ENCODE measurements around the gene HGFAC. TPM values are rescaled to one million over a fixed set of nuclear protein-coding genes. Genes with fewer than 3 reads are reported as not detected.
"Not testable (repeated sequence)": the region's sequence is repeated elsewhere in the genome, so short reads cannot be mapped to it uniquely, and the experiment has no call there.

Gene HGFAC
- polyA plus RNA-seq, 3 donors from 2014 or later = not detected

DNA sequence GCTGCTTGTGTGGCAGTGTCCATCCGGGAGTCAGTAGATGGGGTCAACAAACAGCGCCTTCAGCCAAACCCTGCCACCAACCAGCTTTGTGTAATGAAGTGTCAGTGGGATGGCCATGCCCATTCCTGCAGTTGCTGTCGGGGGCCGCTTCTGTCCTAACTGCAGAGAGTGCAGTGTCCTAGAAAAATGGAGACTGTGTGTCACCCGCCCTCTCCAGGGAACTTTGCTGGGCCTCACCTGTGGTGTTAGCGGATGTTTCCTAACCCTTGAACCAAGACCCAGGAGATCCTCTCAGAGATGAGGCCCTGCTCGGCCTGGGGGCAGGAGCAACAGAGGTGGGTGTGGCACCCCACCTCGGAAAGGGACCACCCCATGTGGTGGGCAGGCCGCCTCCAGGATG lies 35.3 kb upstream of the HGFAC start:
- Mint-ChIP-seq H3K4me1 (peaks cover 17% of the 10 kb centered on the region in 2 donors), H3K36me3 (peaks cover 0 to 4% (median 0%) of the 10 kb centered on the region in 3 donors), H3K9me3 (no peaks in the 10 kb centered on the region), H3K27me3 (ENCODE audit: low read depth in 3 of 3) (peaks cover 0 to 4% (median 0%) of the 10 kb centered on the region in 3 donors), H3K27ac (no peak overlapping the region), H3K4me3 (no peak overlapping the region)
- no peak for DNase-seq

DNA sequence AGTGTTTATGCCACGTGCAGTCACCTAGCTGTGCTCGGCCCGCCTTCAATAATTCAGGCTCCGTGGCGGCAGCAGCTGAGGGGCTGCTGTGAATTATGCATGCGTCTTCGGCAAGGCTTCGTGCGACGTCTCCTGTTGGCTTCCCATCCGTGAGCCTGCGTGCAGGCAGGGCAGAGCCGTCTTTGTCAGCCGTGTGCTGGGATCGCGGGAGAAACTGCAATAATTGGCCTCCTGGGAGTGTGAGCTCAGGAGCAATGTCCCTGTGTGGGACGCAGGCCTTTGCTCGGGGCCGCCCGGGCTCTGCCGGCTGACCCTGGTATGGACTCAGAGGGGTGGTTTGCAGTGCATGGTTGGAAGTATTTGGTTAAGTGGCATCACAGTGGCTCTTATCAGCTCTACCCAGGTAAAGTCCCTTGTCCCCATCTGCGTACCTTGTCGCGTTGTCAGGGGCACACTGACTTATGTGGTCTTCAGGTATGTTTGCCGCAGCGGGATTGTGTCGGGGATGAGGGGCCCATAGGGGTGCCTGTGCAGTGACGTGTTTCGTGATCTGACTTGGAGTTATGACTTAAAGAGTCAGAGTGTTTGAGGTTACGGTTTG lies 34.5 kb upstream of the HGFAC start:
- Mint-ChIP-seq H3K4me1 (peaks cover 12 to 13% of the 10 kb centered on the region in 2 donors), H3K27ac (no peak overlapping the region), H3K36me3 (peaks cover 0 to 4% (median 0%) of the 10 kb centered on the region in 3 donors), H3K4me3 (no peak overlapping the region), H3K9me3 (no peaks in the 10 kb centered on the region), H3K27me3 (ENCODE audit: low read depth in 3 of 3) (peaks cover 0 to 4% (median 3%) of the 10 kb centered on the region in 3 donors)
- DNase-seq = no peak

DNA sequence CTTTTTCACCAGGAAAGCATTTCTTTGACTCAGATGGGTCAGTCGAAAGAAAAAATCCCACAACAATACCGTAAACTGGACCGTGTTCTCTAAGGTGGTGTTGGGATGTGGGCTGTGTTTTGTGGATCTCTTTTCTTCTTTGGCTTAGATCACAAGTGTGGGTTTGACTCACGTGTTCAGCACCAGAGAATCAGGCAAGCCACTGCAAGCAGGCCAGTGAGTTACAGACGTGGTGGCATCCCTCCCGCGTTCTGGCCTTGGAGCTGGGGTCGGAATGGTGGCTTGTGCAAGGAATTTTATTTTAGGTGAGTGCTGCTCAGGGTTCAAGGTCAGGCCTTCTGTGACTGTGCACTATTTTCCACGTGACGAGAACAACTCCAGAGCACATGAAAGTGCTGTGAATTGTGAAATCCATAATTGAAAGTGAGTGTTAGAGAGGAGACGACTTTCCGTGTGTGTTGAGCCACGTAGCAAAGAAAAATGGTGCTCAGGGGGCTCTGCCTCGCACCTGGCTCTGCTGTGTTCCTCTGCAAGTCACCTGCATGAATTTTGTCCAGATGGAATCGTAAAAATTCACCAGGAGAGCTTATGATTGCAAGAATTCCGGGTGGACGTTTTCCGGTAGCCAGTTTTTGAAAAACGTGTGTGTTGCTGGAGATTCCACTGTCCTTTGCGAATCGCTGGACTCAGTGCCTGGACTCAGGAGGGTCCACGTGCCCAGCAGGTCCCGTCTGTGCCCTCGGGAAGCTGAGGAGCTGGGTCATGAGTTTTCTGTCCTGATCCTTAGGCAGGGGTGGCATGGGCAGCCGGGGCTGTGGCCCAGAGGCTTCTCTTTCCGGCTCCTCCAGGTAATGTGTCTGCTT lies 33.6 kb upstream of the HGFAC start:
- H3K36me3 Mint-ChIP-seq = peaks cover 0 to 4% (median 0%) of the 10 kb centered on the region in 3 donors
- H3K4me3 Mint-ChIP-seq = no peak overlapping the region
- H3K4me1 Mint-ChIP-seq = peaks cover 3 to 4% of the 10 kb centered on the region in 2 donors
- no peaks in the 10 kb centered on the region for H3K9me3 Mint-ChIP-seq
- DNase-seq = no peak
- H3K27me3 Mint-ChIP-seq (ENCODE audit: low read depth in 3 of 3) = peaks cover 0 to 4% (median 3%) of the 10 kb centered on the region in 3 donors
- no peak overlapping the region for H3K27ac Mint-ChIP-seq

DNA sequence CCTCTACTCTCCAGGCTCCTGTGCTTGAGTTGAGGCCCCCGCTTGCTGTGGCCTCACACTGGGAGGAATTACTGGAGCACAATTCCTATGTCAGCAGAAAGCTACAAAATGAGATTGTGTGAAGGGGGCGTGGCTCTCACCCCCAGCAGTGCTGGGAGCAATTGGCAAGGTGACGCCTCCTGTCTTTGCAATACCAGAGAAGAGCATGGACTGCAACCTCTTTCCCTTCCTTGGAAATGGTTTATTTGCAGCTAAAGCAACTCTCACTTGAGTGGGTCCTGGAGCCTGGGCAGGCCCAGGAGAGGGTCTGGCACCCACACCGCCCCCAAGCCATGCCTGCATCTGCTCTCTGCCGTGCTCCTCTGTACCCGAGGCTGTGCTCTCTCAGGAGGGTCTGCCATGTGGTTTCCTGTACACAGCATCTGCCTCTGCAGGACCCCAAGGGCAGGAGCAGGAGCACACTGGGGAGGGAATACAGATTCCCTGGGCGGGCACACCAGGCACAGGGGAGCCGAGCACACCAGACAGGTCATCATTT lies 32.9 kb upstream of the HGFAC start:
- H3K4me1 Mint-ChIP-seq = no peaks in the 10 kb centered on the region
- peaks cover 0 to 4% (median 3%) of the 10 kb centered on the region in 3 donors for H3K27me3 Mint-ChIP-seq (ENCODE audit: low read depth in 3 of 3)
- H3K9me3 Mint-ChIP-seq = no peaks in the 10 kb centered on the region
- no peak for DNase-seq
- H3K36me3 Mint-ChIP-seq = peaks cover 0 to 4% (median 0%) of the 10 kb centered on the region in 3 donors
- no peak overlapping the region for H3K4me3 Mint-ChIP-seq
- H3K27ac Mint-ChIP-seq = no peak overlapping the region

DNA sequence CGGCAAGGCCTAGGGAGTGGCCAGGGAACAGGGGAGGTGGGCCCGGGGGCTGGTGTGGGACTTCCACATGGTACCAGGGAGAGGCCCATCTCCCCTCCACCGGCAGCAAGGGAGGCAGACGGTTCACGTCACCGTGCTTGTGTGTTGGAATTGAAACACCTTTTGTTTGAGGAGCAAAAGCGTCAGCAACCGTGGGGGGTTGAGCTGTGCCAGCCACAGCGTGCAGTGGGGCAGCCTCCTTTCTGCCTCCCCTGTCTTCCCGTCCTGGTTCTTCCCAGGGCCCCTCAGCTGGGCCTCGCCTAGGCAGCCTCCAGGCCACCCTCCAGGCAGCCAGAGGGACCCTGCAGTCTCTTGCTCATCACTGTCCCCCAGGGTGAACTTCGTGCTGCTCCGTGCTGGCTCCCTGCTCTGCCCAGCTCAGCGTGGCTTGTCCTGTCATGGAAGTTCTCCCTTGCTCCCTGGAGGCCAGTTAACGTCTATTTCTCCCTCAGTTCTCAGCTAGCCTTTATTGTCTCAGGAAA lies 32.1 kb upstream of the HGFAC start:
- Mint-ChIP-seq H3K9me3 (no peaks in the 10 kb centered on the region), H3K27ac (no peak overlapping the region), H3K36me3 (peaks cover 0 to 4% (median 0%) of the 10 kb centered on the region in 3 donors), H3K4me1 (no peaks in the 10 kb centered on the region), H3K27me3 (ENCODE audit: low read depth in 3 of 3) (peaks cover 0 to 4% (median 3%) of the 10 kb centered on the region in 3 donors), H3K4me3 (no peak overlapping the region)
- DNase-seq = no peak

DNA sequence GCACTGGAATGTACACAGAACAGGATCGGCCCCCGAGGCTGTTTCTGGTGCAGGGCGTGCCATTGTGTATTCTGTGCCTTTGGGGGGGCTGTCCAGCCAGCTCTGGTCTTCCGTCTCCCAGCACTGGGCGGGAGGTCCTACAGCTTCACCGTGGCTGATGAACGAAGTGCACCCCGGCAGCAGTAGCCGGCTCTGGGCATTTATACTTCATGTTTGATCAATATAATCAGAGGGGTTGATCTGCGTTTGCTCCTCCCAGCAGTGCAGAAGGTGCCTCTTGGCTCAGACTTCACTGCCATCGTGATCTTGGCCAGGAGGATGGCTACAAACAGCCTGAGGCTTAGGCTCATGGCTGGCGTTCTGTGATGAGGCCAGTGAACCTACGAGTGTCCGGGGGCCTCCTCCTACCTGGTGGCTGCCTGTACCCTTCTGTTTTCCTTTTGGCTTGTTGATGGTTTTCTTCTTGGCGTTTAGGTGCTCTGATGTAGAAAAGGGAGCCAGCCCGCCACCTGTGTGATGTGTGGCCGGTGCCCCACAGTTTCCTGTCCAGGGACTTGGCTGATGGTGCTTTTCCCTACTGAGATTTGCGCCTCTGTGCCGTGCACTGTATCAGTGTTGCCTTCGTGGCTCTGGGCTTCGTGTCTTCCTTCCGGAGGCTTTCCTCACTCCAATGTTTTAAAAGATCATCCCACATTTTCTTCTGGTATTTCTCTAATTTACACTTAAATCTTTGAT lies 31.2 kb upstream of the HGFAC start:
- no peak overlapping the region for H3K4me3 Mint-ChIP-seq
- H3K27me3 Mint-ChIP-seq (ENCODE audit: low read depth in 3 of 3) = peaks cover 0 to 3% (median under 1%) of the 10 kb centered on the region in 3 donors
- H3K9me3 Mint-ChIP-seq = no peaks in the 10 kb centered on the region
- H3K36me3 Mint-ChIP-seq = peaks cover 0 to 1% (median 0%) of the 10 kb centered on the region in 3 donors
- no peak for DNase-seq
- no peak overlapping the region for H3K27ac Mint-ChIP-seq
- no peaks in the 10 kb centered on the region for H3K4me1 Mint-ChIP-seq

DNA sequence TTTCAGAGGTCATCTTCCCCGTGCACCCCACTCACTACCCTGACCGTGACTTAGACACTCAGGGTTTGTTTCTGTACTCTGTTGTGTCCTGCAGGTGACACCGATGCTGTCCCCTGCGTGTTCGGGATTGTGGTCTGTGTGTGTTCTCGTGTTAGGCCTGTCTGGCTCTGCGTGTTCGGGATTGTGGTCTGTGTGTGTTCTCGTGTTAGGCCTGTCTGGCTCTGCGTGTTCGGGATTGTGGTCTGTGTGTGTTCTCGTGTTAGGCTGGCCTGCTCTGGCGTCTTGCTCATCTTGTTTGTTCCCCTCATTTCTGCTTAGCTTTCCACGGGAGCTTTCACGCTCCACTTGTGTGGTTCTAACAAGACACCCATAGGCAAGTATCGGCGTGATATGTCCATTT lies 30.6 kb upstream of the HGFAC start:
- not testable (repeated sequence) for H3K27ac Mint-ChIP-seq; H3K27me3 Mint-ChIP-seq (ENCODE audit: low read depth in 3 of 3); H3K9me3 Mint-ChIP-seq; H3K4me3 Mint-ChIP-seq; DNase-seq; H3K36me3 Mint-ChIP-seq; H3K4me1 Mint-ChIP-seq

DNA sequence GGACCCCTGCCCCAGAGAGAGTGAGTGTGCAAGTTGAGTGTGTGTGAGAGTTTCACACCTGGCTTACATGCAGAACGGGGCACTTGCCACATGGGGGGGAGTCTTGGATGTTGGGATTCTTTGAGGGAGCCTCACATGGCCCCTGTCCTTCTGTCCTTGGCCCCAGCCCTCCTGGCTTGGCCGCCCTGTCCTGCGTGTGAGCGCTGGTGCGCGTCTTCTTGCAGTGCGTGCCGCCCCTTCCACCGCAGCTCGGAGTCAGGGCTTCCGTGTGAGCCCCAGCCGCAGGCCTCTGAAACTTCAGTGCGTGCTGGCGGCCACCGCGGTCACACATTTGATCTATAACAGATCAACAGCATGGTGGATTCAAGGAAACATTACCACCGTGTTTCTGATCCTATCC lies 30.1 kb upstream of the HGFAC start:
- no peaks in the 10 kb centered on the region for H3K36me3 Mint-ChIP-seq
- H3K9me3 Mint-ChIP-seq = no peaks in the 10 kb centered on the region
- no peak overlapping the region for H3K4me3 Mint-ChIP-seq
- no peak for DNase-seq
- H3K4me1 Mint-ChIP-seq = no peaks in the 10 kb centered on the region
- H3K27me3 Mint-ChIP-seq (ENCODE audit: low read depth in 3 of 3) = peaks cover 0 to 3% (median 0%) of the 10 kb centered on the region in 3 donors
- no peak overlapping the region for H3K27ac Mint-ChIP-seq

DNA sequence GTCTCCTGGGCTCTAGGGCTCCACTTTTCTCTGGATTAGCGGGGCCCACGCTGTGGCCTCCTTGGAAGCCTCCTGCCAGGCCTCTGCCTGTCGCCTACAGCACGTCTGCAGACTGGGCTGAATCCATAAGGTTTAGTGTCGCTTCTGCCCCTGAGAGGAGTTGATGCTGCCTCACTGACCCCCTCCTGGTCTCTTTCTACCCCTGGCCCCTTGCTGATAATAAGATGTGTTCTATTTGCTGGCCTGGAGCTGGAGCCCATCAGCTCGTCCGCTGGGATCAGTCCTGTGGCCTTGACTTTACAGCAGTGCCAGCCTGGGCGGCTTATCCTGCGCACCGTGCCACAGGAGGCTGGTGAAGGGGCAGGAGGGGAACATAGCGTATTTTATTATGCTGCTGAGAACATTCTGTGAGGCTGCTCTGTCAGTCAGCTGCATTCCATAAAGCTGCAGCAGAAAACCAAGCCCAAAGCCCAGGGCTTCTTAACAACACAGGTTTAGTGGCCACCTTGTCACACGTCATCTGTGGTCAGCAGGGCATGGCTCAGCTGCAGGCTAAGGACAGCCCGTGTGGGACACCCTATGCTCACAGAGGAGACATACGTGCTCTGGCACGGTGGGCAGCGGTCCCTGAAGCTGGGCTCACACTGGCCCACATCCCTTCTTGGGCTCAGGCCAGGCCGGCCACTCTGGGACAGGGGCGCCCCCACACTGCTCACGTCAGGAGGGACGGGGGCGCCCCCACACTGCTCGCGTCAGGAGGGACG lies 29.3 kb upstream of the HGFAC start:
- Mint-ChIP-seq H3K27ac (no peak overlapping the region), H3K36me3 (peaks cover 0 to 5% (median 0%) of the 10 kb centered on the region in 3 donors), H3K4me1 (no peaks in the 10 kb centered on the region), H3K4me3 (no peak overlapping the region), H3K27me3 (ENCODE audit: low read depth in 3 of 3) (peaks cover 0 to 3% (median 0%) of the 10 kb centered on the region in 3 donors), H3K9me3 (no peaks in the 10 kb centered on the region)
- DNase-seq = no peak

DNA sequence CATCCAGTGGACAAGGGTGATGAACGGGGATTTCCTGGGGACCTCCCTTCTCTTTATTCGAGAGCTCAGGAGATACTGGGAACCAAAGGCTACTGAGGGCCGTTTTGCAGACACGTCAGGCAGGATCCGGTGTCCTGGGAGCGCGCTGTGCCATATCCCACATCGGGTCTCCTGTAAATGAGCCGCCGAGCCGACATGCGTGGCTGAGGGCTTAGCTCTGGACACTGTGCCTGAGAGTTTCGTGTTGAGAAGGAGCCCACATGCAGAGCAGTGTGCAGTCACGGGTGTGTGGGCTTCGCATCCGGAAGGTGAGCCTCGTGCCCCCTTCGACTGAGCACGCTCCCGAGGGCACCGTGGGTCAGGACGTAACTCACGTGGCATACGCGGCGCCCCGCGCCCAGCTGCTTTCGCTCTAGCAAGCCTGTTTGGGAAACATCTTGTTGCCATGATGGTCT lies 28.5 kb upstream of the HGFAC start:
- peaks cover 0 to 2% of the 10 kb centered on the region in 2 donors for H3K4me1 Mint-ChIP-seq
- no peak overlapping the region for H3K4me3 Mint-ChIP-seq
- no peak for DNase-seq
- H3K27ac Mint-ChIP-seq = no peak overlapping the region
- H3K9me3 Mint-ChIP-seq = no peaks in the 10 kb centered on the region
- peaks cover 0 to 3% (median under 1%) of the 10 kb centered on the region in 3 donors for H3K27me3 Mint-ChIP-seq (ENCODE audit: low read depth in 3 of 3)
- H3K36me3 Mint-ChIP-seq = peaks cover 0 to 5% (median 0%) of the 10 kb centered on the region in 3 donors

DNA sequence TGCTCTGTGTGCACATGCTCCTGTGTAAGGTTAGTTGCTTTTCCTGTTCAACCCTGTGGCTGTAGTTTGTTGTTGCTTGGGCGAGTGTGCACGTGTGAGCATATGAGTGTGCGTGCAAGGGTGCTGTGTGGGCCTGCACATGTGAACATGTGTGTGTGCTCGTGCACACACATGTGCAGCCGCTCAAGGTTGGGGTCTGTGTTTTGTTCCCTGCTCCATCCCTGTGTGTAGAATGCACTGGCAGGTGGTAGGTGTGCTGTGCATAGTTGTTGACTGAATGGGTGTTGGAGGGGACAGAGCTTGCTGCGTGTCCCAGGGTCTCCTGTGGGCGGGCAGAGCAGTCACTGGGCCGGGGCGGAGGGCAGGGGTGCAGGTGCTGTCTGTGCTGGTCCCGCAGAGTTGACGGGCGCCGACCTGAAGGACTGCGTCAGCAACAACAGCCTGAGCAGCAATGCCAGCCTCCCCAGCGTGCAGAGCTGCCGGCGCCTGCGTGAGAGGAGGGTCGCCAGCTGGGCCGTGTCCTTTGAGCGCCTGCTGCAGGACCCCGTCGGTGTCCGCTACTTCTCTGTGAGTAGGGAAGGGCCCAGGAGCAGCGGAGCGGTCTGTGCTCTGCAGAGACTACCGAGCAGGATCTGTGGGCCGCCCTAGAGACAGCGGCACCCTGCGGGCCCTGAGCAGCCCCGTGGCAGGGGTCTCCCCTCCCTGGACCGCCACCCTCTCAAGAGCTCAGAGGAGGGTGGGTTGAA lies 27.9 kb upstream of the HGFAC start:
- H3K27ac Mint-ChIP-seq = no peak overlapping the region
- peaks cover 0 to 5% (median 0%) of the 10 kb centered on the region in 3 donors for H3K36me3 Mint-ChIP-seq
- no peaks in the 10 kb centered on the region for H3K9me3 Mint-ChIP-seq
- H3K4me3 Mint-ChIP-seq = no peak overlapping the region
- peaks cover 0 to 3% (median 2%) of the 10 kb centered on the region in 3 donors for H3K27me3 Mint-ChIP-seq (ENCODE audit: low read depth in 3 of 3)
- DNase-seq = no peak
- H3K4me1 Mint-ChIP-seq = peaks cover 0 to 2% of the 10 kb centered on the region in 2 donors
